DND-41 (cell line): ENCODE results near the gene TFAP2A.

Experiments
- ATAC-seq: fragments of 200-7000 bp; cut with Tn5 transposase; 3 replicates; pipeline ENCODE4 v1.9.1; 2021; ENCODE audit warnings: low read depth; ENCODE audit not compliant: insufficient read depth
- DNase-seq: peaks from one replicate; pipeline ENCODE4 v3.0.0-alpha.2; 2020
- H2AFZ ChIP-seq: 2 replicates; pipeline ENCODE4 v1.6.0; 2012; ENCODE audit warnings: low read depth, low read length
- H3K27ac ChIP-seq: 2 replicates; pipeline ENCODE4 v1.5.1; 2012; ENCODE audit warnings: low read length, inconsistent platforms
- H3K27me3 ChIP-seq: fragments of 200-600 bp; sonication (generic); 2 replicates; pipeline ENCODE4 v1.6.0; 2012; ENCODE audit warnings: low read length, mild to moderate bottlenecking, inconsistent platforms; ENCODE audit not compliant: insufficient read depth, poor library complexity
- H3K36me3 ChIP-seq: 2 replicates; pipeline ENCODE4 v1.5.1; 2012; ENCODE audit warnings: low read length, inconsistent platforms; ENCODE audit not compliant: insufficient read depth
- H3K4me1 ChIP-seq: 2 replicates; pipeline ENCODE4 v1.5.1; 2012; ENCODE audit warnings: mild to moderate bottlenecking, low read length; ENCODE audit not compliant: insufficient read depth
- H3K4me2 ChIP-seq: 2 replicates; pipeline ENCODE4 v1.6.0; 2012; ENCODE audit warnings: mild to moderate bottlenecking, moderate library complexity, low read length, inconsistent platforms; ENCODE audit not compliant: insufficient read depth
- H3K4me3 ChIP-seq, 2 experiments: fragments of 200-600 bp in 1 of 2; shearing (Covaris generic) in 1 of 2; 2 replicates each; pipeline ENCODE4 v1.5.1; 2012 to 2016; ENCODE audit warnings: inconsistent platforms in 2 of 2, low read length in 2 of 2, mild to moderate bottlenecking in 2 of 2, low read depth in 1 of 2, moderate library complexity in 1 of 2
- H3K79me2 ChIP-seq: 2 replicates; pipeline ENCODE4 v1.6.0; 2012; ENCODE audit warnings: low read length, inconsistent platforms; ENCODE audit not compliant: insufficient read depth
- H3K9ac ChIP-seq: 2 replicates; pipeline ENCODE4 v1.6.0; 2012; ENCODE audit warnings: low read depth, mild to moderate bottlenecking, inconsistent platforms, low read length, moderate library complexity
- H3K9me3 ChIP-seq: 2 replicates; pipeline ENCODE4 v1.5.1; 2012; ENCODE audit warnings: low read length, moderate library complexity, mild to moderate bottlenecking, inconsistent platforms; ENCODE audit not compliant: insufficient read depth, severe bottlenecking
- H4K20me1 ChIP-seq: 2 replicates; pipeline ENCODE4 v1.6.0; 2012; ENCODE audit warnings: low read length; ENCODE audit not compliant: insufficient read depth
- CTCF ChIP-seq: IDR thresholded peaks from 2 replicates; pipeline ENCODE4 v1.5.1; 2012; ENCODE audit warnings: borderline replicate concordance, low read length, moderate library complexity, mild to moderate bottlenecking; ENCODE audit not compliant: poor library complexity, severe bottlenecking; ENCODE audit errors: extremely low read depth
- EZH2 ChIP-seq: IDR thresholded peaks from 3 replicates; pipeline ENCODE4 v1.6.1; 2012; ENCODE audit warnings: borderline replicate concordance, low read depth, mild to moderate bottlenecking, moderate library complexity, low read length, inconsistent platforms; ENCODE audit not compliant: severe bottlenecking

TFAP2A gene

DNA sequence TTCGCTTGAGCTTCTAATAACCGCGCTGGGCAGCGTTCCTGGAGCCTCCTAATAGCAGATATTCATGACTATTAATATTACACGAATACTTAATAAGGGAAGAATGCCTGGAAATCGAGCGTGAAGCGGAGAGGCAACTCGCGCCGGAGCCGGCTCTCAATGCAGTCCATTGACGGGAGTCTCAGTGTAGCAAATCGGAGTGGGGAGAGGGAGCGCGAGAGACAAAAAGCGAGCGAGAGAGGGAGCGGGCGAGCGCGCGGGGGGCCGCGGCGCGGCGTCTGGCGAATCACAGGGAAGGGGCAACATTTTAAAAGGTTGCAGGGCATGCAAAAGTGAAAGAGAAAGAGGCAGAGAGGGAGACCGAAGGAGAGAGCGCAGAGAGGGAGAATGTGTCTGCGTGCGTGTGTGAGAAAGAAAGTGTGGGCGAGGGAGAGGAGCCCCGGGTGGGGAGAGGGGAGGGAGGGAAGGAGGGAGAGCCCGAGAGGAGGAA is 2.9 kb downstream of the TFAP2A start:
- no peaks in the 10 kb centered on the region for H3K79me2 ChIP-seq
- H2AFZ ChIP-seq: no peak overlapping the region
- H3K9ac ChIP-seq: no peak overlapping the region
- no peaks in the 10 kb centered on the region for H3K36me3 ChIP-seq
- DNase-seq (no peak), ATAC-seq (no peak)
- H3K9me3 ChIP-seq: no peaks in the 10 kb centered on the region
- no peak overlapping the region for H3K4me2 ChIP-seq
- H4K20me1 ChIP-seq: no peaks in the 10 kb centered on the region
- TF ChIP-seq EZH2 (no peak), CTCF (no peak)
- H3K4me1 ChIP-seq: no peaks in the 10 kb centered on the region
- no peak overlapping the region for H3K4me3 ChIP-seq
- H3K27ac ChIP-seq: no peak overlapping the region
- H3K27me3 ChIP-seq: no peaks in the 10 kb centered on the region

DNA sequence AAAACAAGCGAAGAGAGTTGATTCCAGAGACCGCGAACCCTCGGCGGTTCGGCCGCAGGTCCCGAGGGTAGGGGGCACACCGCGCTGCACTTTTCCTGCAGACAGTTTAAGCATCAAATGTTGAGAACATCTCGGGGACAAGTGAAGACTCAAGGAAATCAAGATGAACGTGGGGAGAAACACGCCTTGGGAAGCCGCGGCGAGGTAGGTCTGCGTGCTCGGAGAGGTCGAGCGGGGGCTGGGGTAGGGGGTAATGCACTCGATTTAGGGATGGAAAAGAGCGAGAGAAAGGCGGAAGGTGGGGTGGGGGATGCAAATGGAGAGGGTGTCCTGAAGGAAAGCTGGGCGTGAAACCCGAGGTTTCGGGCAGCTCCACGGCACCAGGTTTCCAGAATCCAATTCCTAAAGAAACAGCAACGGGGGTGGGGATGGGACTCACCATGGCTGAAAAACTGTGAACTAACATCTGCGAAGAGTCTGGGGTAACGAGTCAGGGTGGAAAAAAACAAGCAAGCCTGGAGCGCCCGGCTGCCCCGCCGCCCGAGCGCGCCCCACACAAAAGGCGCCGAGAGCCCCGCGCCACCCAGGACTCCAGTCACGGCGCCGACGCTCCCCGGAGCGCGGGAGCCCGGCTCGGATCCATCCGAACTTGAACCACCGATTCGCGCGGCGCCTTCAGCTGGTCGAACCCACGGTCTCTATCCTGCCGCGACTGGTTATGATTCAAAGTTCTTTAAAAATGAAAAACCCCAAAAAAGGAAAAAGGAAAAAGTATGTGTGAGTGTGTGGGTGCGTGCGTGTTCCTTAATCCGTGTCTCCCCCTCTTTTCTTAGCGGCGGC is 3.5 kb downstream of the TFAP2A start:
- Histone ChIP-seq H3K27ac (no peak overlapping the region), H3K79me2 (no peaks in the 10 kb centered on the region), H3K4me2 (no peak overlapping the region), H3K9me3 (no peaks in the 10 kb centered on the region), H4K20me1 (no peaks in the 10 kb centered on the region), H3K4me1 (no peaks in the 10 kb centered on the region), H3K27me3 (peaks cover 4% of the 10 kb centered on the region), H3K9ac (no peak overlapping the region), H3K36me3 (no peaks in the 10 kb centered on the region), H3K4me3 (no peak overlapping the region), H2AFZ (no peak overlapping the region)
- TF ChIP-seq EZH2 (no peak), CTCF (no peak)
- DNase-seq (no peak), ATAC-seq (no peak)

- Histone ChIP-seq H4K20me1 (no peaks in the 10 kb centered on the region), H3K36me3 (no peaks in the 10 kb centered on the region), H3K9ac (no peak overlapping the region), H3K4me3 (no peak overlapping the region), H3K27me3 (peaks cover 5% of the 10 kb centered on the region), H3K27ac (no peak overlapping the region), H2AFZ (no peak overlapping the region), H3K9me3 (no peaks in the 10 kb centered on the region), H3K4me1 (no peaks in the 10 kb centered on the region), H3K79me2 (no peaks in the 10 kb centered on the region), H3K4me2 (no peak overlapping the region)
- ATAC-seq (no peak), DNase-seq (no peak)
- TF ChIP-seq CTCF (no peak), EZH2 (no peak)
These were observed 4.4 kb downstream of the TFAP2A start for GRCh38 chr6:10410207-10411050.
